ENCODE data around the gene TSPAN5.

Gene TSPAN5

GRCh38 chr4:98648602-98649001, 9.8 kb downstream of the TSPAN5 start:
- Histone ChIP-seq H3K4me3 (ENCODE audit: low read length, poor library complexity, severe bottlenecking) (no peak overlapping the region), H4K20me1 (ENCODE audit: insufficient read depth, low read length, poor library complexity, severe bottlenecking) (no peaks in the 10 kb centered on the region), H3K9me2 (replicated peaks; ENCODE audit: low read depth, low read length) (no peaks in the 10 kb centered on the region), H3K9ac (ENCODE audit: low read depth, low read length, poor library complexity, severe bottlenecking) (no peak overlapping the region), H3K9me3 (ENCODE audit: insufficient read depth, low read depth, low read length) (no peaks in the 10 kb centered on the region), H2AFZ (ENCODE audit: low read length) (no peak overlapping the region), H3K79me2 (ENCODE audit: insufficient read depth, low read length) (peaks cover 53% of the 10 kb centered on the region), H3K4me1 (ENCODE audit: insufficient read depth, low read length, poor library complexity, severe bottlenecking) (peaks cover 21% of the 10 kb centered on the region), H3K27me3 (ENCODE audit: insufficient read depth, low read length, poor library complexity, severe bottlenecking) (no peaks in the 10 kb centered on the region), H3K4me2 (ENCODE audit: low read depth, low read length, poor library complexity, severe bottlenecking) (no peak overlapping the region), H3K36me3 (ENCODE audit: insufficient read depth, low read length) (no peaks in the 10 kb centered on the region), H3F3A (ENCODE audit: low read depth) (no peaks in the 10 kb centered on the region)
- no peak for TF ChIP-seq CTCF (conservative IDR thresholded peaks at IDR 0.05; ENCODE audit: low read length)

- no peaks in the 10 kb centered on the region for H3K9me3 ChIP-seq (ENCODE audit: insufficient read depth, low read depth, low read length)
- peaks cover 47% of the 10 kb centered on the region for H3K79me2 ChIP-seq (ENCODE audit: insufficient read depth, low read length)
- no peaks in the 10 kb centered on the region for H3F3A ChIP-seq (ENCODE audit: low read depth)
- H3K4me3 ChIP-seq (ENCODE audit: low read length, poor library complexity, severe bottlenecking) = no peak overlapping the region
- no peak overlapping the region for H3K9ac ChIP-seq (ENCODE audit: low read depth, low read length, poor library complexity, severe bottlenecking)
- no peaks in the 10 kb centered on the region for H3K27me3 ChIP-seq (ENCODE audit: insufficient read depth, low read length, poor library complexity, severe bottlenecking)
- H3K9me2 ChIP-seq (replicated peaks; ENCODE audit: low read depth, low read length) = no peaks in the 10 kb centered on the region
- no peak overlapping the region for H3K4me2 ChIP-seq (ENCODE audit: low read depth, low read length, poor library complexity, severe bottlenecking)
- peaks cover 23% of the 10 kb centered on the region for H3K4me1 ChIP-seq (ENCODE audit: insufficient read depth, low read length, poor library complexity, severe bottlenecking)
- no peak for TF ChIP-seq EZH2phosphoT487 (IDR thresholded peaks at IDR 0.05; ENCODE audit: borderline replicate concordance)
- no peak overlapping the region for H2AFZ ChIP-seq (ENCODE audit: low read length)
- H4K20me1 ChIP-seq (ENCODE audit: insufficient read depth, low read length, poor library complexity, severe bottlenecking) = no peaks in the 10 kb centered on the region
- no peaks in the 10 kb centered on the region for H3K36me3 ChIP-seq (ENCODE audit: insufficient read depth, low read length)
These were observed 12.0 kb downstream of the TSPAN5 start for GRCh38 chr4:98646422-98646821.

- Histone ChIP-seq H2AFZ (ENCODE audit: low read length) (no peak overlapping the region), H3K9ac (ENCODE audit: low read depth, low read length, poor library complexity, severe bottlenecking) (no peak overlapping the region), H3K4me3 (ENCODE audit: low read length, poor library complexity, severe bottlenecking) (no peak overlapping the region), H3K4me2 (ENCODE audit: low read depth, low read length, poor library complexity, severe bottlenecking) (no peak overlapping the region), H3K9me2 (replicated peaks; ENCODE audit: low read depth, low read length) (no peaks in the 10 kb centered on the region), H3K79me2 (ENCODE audit: insufficient read depth, low read length) (peaks cover 46% of the 10 kb centered on the region), H4K20me1 (ENCODE audit: insufficient read depth, low read length, poor library complexity, severe bottlenecking) (no peaks in the 10 kb centered on the region), H3K27me3 (ENCODE audit: insufficient read depth, low read length, poor library complexity, severe bottlenecking) (no peaks in the 10 kb centered on the region), H3K9me3 (ENCODE audit: insufficient read depth, low read depth, low read length) (no peaks in the 10 kb centered on the region), H3F3A (ENCODE audit: low read depth) (no peaks in the 10 kb centered on the region), H3K36me3 (ENCODE audit: insufficient read depth, low read length) (no peaks in the 10 kb centered on the region), H3K4me1 (ENCODE audit: insufficient read depth, low read length, poor library complexity, severe bottlenecking) (peaks cover 23% of the 10 kb centered on the region)
- TF ChIP-seq EZH2phosphoT487 (IDR thresholded peaks at IDR 0.05; ENCODE audit: borderline replicate concordance) = no peak
- no peak for TF ChIP-seq CTCF (conservative IDR thresholded peaks at IDR 0.05; ENCODE audit: low read length)
These were observed 12.9 kb downstream of the TSPAN5 start for GRCh38 chr4:98645527-98645926.

GRCh38 chr4:98643755-98644154, 14.7 kb downstream of the TSPAN5 start:
- Histone ChIP-seq H3K9me2 (replicated peaks; ENCODE audit: low read depth, low read length) (no peaks in the 10 kb centered on the region), H3K27me3 (ENCODE audit: insufficient read depth, low read length, poor library complexity, severe bottlenecking) (no peaks in the 10 kb centered on the region), H4K20me1 (ENCODE audit: insufficient read depth, low read length, poor library complexity, severe bottlenecking) (no peaks in the 10 kb centered on the region), H2AFZ (ENCODE audit: low read length) (no peak overlapping the region), H3K9me3 (ENCODE audit: insufficient read depth, low read depth, low read length) (no peaks in the 10 kb centered on the region), H3F3A (ENCODE audit: low read depth) (no peaks in the 10 kb centered on the region), H3K4me1 (ENCODE audit: insufficient read depth, low read length, poor library complexity, severe bottlenecking) (peaks cover 33% of the 10 kb centered on the region), H3K4me2 (ENCODE audit: low read depth, low read length, poor library complexity, severe bottlenecking) (peak overlapping the region; percentile 41), H3K79me2 (ENCODE audit: insufficient read depth, low read length) (peaks cover 51% of the 10 kb centered on the region), H3K9ac (ENCODE audit: low read depth, low read length, poor library complexity, severe bottlenecking) (no peak overlapping the region), H3K4me3 (ENCODE audit: low read length, poor library complexity, severe bottlenecking) (no peak overlapping the region), H3K36me3 (ENCODE audit: insufficient read depth, low read length) (no peaks in the 10 kb centered on the region)
- TF ChIP-seq CTCF (conservative IDR thresholded peaks at IDR 0.05; ENCODE audit: low read length) (no peak), EZH2phosphoT487 (IDR thresholded peaks at IDR 0.05; ENCODE audit: borderline replicate concordance) (no peak)
